SK-N-SH (cell line): ENCODE results near the gene MSTO1. TPM values are rescaled to one million over a fixed set of nuclear protein-coding genes. Genes with fewer than 3 reads are reported as not detected.

ENCODE experiments used
- CTCF ChIA-PET: fragments of 300-600, 350-600 bp; formaldehyde crosslinking; extraction: SDS; loops from one replicate; lab custom pipeline; 2021; lab: Yijun Ruan, JAX
- POLR2A ChIA-PET: fragments of 350-600 bp; sonication (Branson Sonifier 250); formaldehyde crosslinking; extraction: SDS; loops from one replicate; lab custom pipeline; 2020; ENCODE audit warnings: antibody characterized with exemption, inconsistent platforms; lab: Yijun Ruan, JAX
- DNase-seq: peaks from one replicate; pipeline ENCODE4 v3.0.0; 2012
- H2AFZ ChIP-seq: fragments of 200-600 bp; sonication (generic); 2 replicates; pipeline ENCODE4 v1.8.1; 2016; ENCODE audit warnings: antibody characterized with exemption, mild to moderate bottlenecking, low read depth
- H3F3A ChIP-seq: fragments of 200-600 bp; sonication (generic); replicated peaks from 2 replicates; pipeline ENCODE3; 2016; ENCODE audit warnings: antibody characterized with exemption, mild to moderate bottlenecking; ENCODE audit not compliant: insufficient read depth
- H3K27ac ChIP-seq, 2 experiments: fragments of 200-500 bp in 1 of 2; fragments of 200-600 bp in 1 of 2; sonication (Bioruptor generic) in 1 of 2; sonication (generic), shearing (Covaris generic) in 1 of 2; 2 replicates each; pipeline versions ENCODE4 v1.5.1 to v1.6.1; 2014 to 2016; ENCODE audit warnings: low read depth in 2 of 2, inconsistent platforms in 1 of 2, low read length in 1 of 2, mild to moderate bottlenecking in 1 of 2, mixed read lengths in 1 of 2
- H3K27me3 ChIP-seq: fragments of 200-600 bp; sonication (generic), shearing (Covaris generic); 2 replicates; pipeline ENCODE4 v1.6.1; 2016; ENCODE audit warnings: mixed run types; ENCODE audit not compliant: insufficient read depth
- H3K36me3 ChIP-seq, 2 experiments: fragments of 200-500 bp in 1 of 2; fragments of 200-600 bp in 1 of 2; sonication (Bioruptor generic) in 1 of 2; sonication (generic) in 1 of 2; replicated peaks in 1 of 2; 2 replicates each; pipeline versions ENCODE3 to v1.5.1; 2014 to 2016; ENCODE audit warnings: low read length in 1 of 2, mild to moderate bottlenecking in 1 of 2; ENCODE audit not compliant: insufficient read depth in 2 of 2, control insufficient read depth in 1 of 2
- H3K4me1 ChIP-seq, 2 experiments: fragments of 200-500 bp in 1 of 2; fragments of 200-600 bp in 1 of 2; sonication (Bioruptor generic) in 1 of 2; sonication (generic), shearing (Covaris generic) in 1 of 2; 2 replicates each; pipeline versions ENCODE4 v1.5.1 to v1.6.1; 2014 to 2016; ENCODE audit warnings: low read depth in 1 of 2, low read length in 1 of 2, mixed run types in 1 of 2; ENCODE audit not compliant: insufficient read depth in 2 of 2, control insufficient read depth in 1 of 2
- H3K4me2 ChIP-seq: fragments of 200-600 bp; sonication (generic), shearing (Covaris generic); 2 replicates; pipeline ENCODE4 v1.6.1; 2017; ENCODE audit warnings: mixed run types
- H3K4me3 ChIP-seq, 2 experiments: fragments of 200-500 bp in 1 of 2; fragments of 200-600 bp in 1 of 2; sonication (Bioruptor generic) in 1 of 2; sonication (generic), shearing (Covaris generic) in 1 of 2; 2 replicates each; pipeline versions ENCODE4 v1.5.1 to v1.8.1; 2014 to 2016; ENCODE audit warnings: low read depth in 2 of 2, inconsistent platforms in 1 of 2, low read length in 1 of 2, mild to moderate bottlenecking in 1 of 2, mixed read lengths in 1 of 2, moderate library complexity in 1 of 2
- H3K79me2 ChIP-seq: fragments of 200-600 bp; sonication (generic); 2 replicates; pipeline ENCODE4 v1.8.1; 2017; ENCODE audit warnings: mild to moderate bottlenecking; ENCODE audit not compliant: insufficient read depth
- H3K9ac ChIP-seq: fragments of 200-600 bp; sonication (generic); 2 replicates; pipeline ENCODE4 v1.6.1; 2017; ENCODE audit warnings: mixed run types
- H3K9me2 ChIP-seq: fragments of 200-600 bp; sonication (generic); 2 replicates; pipeline ENCODE4 v1.6.1; 2017; ENCODE audit warnings: mixed run types
- H3K9me3 ChIP-seq: fragments of 200-600 bp; sonication (generic); 2 replicates; pipeline ENCODE4 v1.6.1; 2017; ENCODE audit warnings: mixed run types, mild to moderate bottlenecking, moderate library complexity
- H4K20me1 ChIP-seq: fragments of 200-600 bp; sonication (generic); 2 replicates; pipeline ENCODE4 v1.6.1; 2017; ENCODE audit warnings: mild to moderate bottlenecking, mixed run types; ENCODE audit not compliant: insufficient read depth
- CTCF ChIP-seq: fragments of 200-600 bp; sonication (generic); IDR thresholded peaks from 2 replicates; pipeline ENCODE4 v1.6.1; 2017; ENCODE audit warnings: antibody characterized with exemption, mild to moderate bottlenecking, moderate library complexity
- ELF1 ChIP-seq: IDR thresholded peaks from 2 replicates; pipeline ENCODE4 v1.4.0; 2012
- EP300 ChIP-seq, 2 experiments: IDR thresholded peaks; 2 replicates each; pipeline versions ENCODE4 v1.4.0 to v1.6.1; 2012; ENCODE audit warnings: borderline replicate concordance in 1 of 2, low read depth in 1 of 2, low read length in 1 of 2
- EZH2phosphoT487 ChIP-seq: fragments of 200-600 bp; sonication (generic); IDR thresholded peaks from 2 replicates; pipeline ENCODE4 v1.6.1; 2017; ENCODE audit warnings: low read depth, mixed run types, mild to moderate bottlenecking, antibody characterized with exemption, moderate library complexity, borderline replicate concordance
- GABPA ChIP-seq: IDR thresholded peaks from 2 replicates; pipeline ENCODE4 v1.4.0; 2012; ENCODE audit warnings: low read depth, mild to moderate bottlenecking
- GATA2 ChIP-seq: sonication (generic); formaldehyde crosslinking; IDR thresholded peaks from 2 replicates; pipeline ENCODE4 v1.5.0; 2020; ENCODE audit warnings: mild to moderate bottlenecking, missing genetic modification reagents
- IRF3 ChIP-seq: fragments of 150-350 bp; IDR thresholded peaks from 2 replicates; pipeline ENCODE4 v1.6.1; 2016; ENCODE audit warnings: mild to moderate bottlenecking, low read depth, low read length
- JUND ChIP-seq: IDR thresholded peaks from 2 replicates; pipeline ENCODE4 v1.4.0; 2012
- MAX ChIP-seq: IDR thresholded peaks from 2 replicates; pipeline ENCODE4 v1.4.0; 2012; ENCODE audit warnings: low read depth
- NFIC ChIP-seq: IDR thresholded peaks from 2 replicates; pipeline ENCODE4 v1.4.0; 2012; ENCODE audit warnings: borderline replicate concordance
- PBX3 ChIP-seq: IDR thresholded peaks from 2 replicates; pipeline ENCODE4; 2012
- POLR2AphosphoS5 ChIP-seq: IDR thresholded peaks from 2 replicates; pipeline ENCODE4 v1.6.1; 2012; ENCODE audit warnings: low read depth, low read length
- RAD21 ChIP-seq: IDR thresholded peaks from 2 replicates; pipeline ENCODE4 v1.6.1; 2012; ENCODE audit warnings: mild to moderate bottlenecking, low read length
- RFX5 ChIP-seq: IDR thresholded peaks from 2 replicates; pipeline ENCODE4 v1.6.1; 2012; ENCODE audit warnings: mild to moderate bottlenecking, improper control_type of control experiment, low read length
- RXRA ChIP-seq: IDR thresholded peaks from 2 replicates; pipeline ENCODE4 v1.4.0; 2012; ENCODE audit warnings: low read depth, mild to moderate bottlenecking, borderline replicate concordance
- SIN3A ChIP-seq: IDR thresholded peaks from 2 replicates; pipeline ENCODE4 v1.6.1; 2012; ENCODE audit warnings: low read depth, mild to moderate bottlenecking, low read length, moderate library complexity, borderline replicate concordance
- SMC3 ChIP-seq: IDR thresholded peaks from 2 replicates; pipeline ENCODE4 v1.6.1; 2012; ENCODE audit warnings: low read depth, low read length, improper control_type of control experiment
- TAF1 ChIP-seq: IDR thresholded peaks from 2 replicates; pipeline ENCODE4 v1.6.1; 2012; ENCODE audit warnings: low read depth, mild to moderate bottlenecking, low read length, moderate library complexity, borderline replicate concordance
- TCF12 ChIP-seq: IDR thresholded peaks from 2 replicates; pipeline ENCODE4 v1.4.0; 2012
- TEAD4 ChIP-seq: IDR thresholded peaks from 2 replicates; pipeline ENCODE4 v1.4.0; 2012; ENCODE audit warnings: mild to moderate bottlenecking, borderline replicate concordance; ENCODE audit not compliant: insufficient read depth
- USF1 ChIP-seq: IDR thresholded peaks from 2 replicates; pipeline ENCODE4 v1.4.0; 2012; ENCODE audit warnings: low read depth, borderline replicate concordance
- USF2 ChIP-seq: fragments of 150-350 bp; IDR thresholded peaks from 2 replicates; pipeline ENCODE4 v1.6.1; 2017; ENCODE audit warnings: antibody characterized with exemption, low read length, low read depth, borderline replicate concordance
- YY1 ChIP-seq: IDR thresholded peaks from 2 replicates; pipeline ENCODE4 v1.4.0; 2012; ENCODE audit warnings: low read depth, mild to moderate bottlenecking
- WGBS: methylation state at CpG from one replicate; pipeline ENCODE4 v1.1.6; 2017; ENCODE audit warnings: low lambda C conversion rate; 5-methylcytosine and 5-hydroxymethylcytosine counted together
- polyA plus RNA-seq, 3 experiments: library from polyadenylated mRNA; depleted of rRNA; stranded (reverse); fragments of >200 nt; gene quantifications; 2 replicates each; pipeline ENCODE4 v1.2.3, GENCODE V29; 2012

MSTO1 gene
- polyA plus RNA-seq, 1 of the 3 experiments (the other 2 are of a cell fraction), result 22.4 TPM

- H3K27me3 ChIP-seq, result no peaks in the 10 kb centered on the region
- no peaks in the 10 kb centered on the region for H3K9me2 ChIP-seq
- no peak overlapping the region for H2AFZ ChIP-seq
- H3K79me2 ChIP-seq, result peaks cover 15% of the 10 kb centered on the region
- no peak for TF ChIP-seq GATA2
- TF ChIP-seq SMC3, result no peak
- TF ChIP-seq EZH2phosphoT487, result no peak
- TF ChIP-seq MAX, result no peak
- no peak for TF ChIP-seq TEAD4
- no peak for TF ChIP-seq IRF3
- TF ChIP-seq CTCF, result no peak
- no peak for TF ChIP-seq RFX5
- TF ChIP-seq, all 33 proteins: peak for 0
- Histone ChIP-seq H3K36me3 (peaks cover 0 to 22% of the 10 kb centered on the region in 2 experiments), H3K4me1 (peaks cover 2% of the 10 kb centered on the region in 2 experiments; a peak in 2 of 4 replicates), H3F3A (peaks cover 14% of the 10 kb centered on the region), H3K4me2 (0 out of 2 replicates have a peak overlapping the region, but pooled peaks have one; percentile 24), H3K4me3 (no peak overlapping the region), H3K27ac (no peak overlapping the region), H4K20me1 (no peaks in the 10 kb centered on the region), H3K9ac (no peak overlapping the region), H3K9me3 (no peaks in the 10 kb centered on the region; the same call in 1 of the 2 replicates)
- ChIA-PET CTCF (interaction anchor here (0.7 kb wide), 1 partner anchor 13 kb away, joined by 3 read pairs; no protein-coding TSS in a partner anchor), POLR2A (no interaction called here)
- DNase-seq, result no peak
- 79% methylated on average over 6 of the region's 6 CpGs for WGBS
Observed at GRCh38 chr1:155645648-155646047, 35.6 kb downstream of the MSTO1 start.

GRCh38 chr1:155646307-155646706 is 36.3 kb downstream of the MSTO1 start:
- Histone ChIP-seq H3K36me3 (peaks cover 0 to 22% of the 10 kb centered on the region in 2 experiments), H3K79me2 (peaks cover 15% of the 10 kb centered on the region), H2AFZ (no peak overlapping the region), H3K4me2 (peak overlapping the region; percentile 48; the same call in 1 of the 2 replicates), H3K27me3 (no peaks in the 10 kb centered on the region), H3K4me1 (peaks cover 4 to 5% of the 10 kb centered on the region in 2 experiments; a peak in 2 of 4 replicates), H3K9ac (no peak overlapping the region), H3K27ac (no peak overlapping the region), H3K4me3 (peak overlapping the region in 1 of 2 experiments; percentile 14; a peak in 1 of 4 replicates), H4K20me1 (no peaks in the 10 kb centered on the region), H3F3A (peaks cover 19% of the 10 kb centered on the region), H3K9me3 (no peaks in the 10 kb centered on the region; the same call in 1 of the 2 replicates), H3K9me2 (no peaks in the 10 kb centered on the region)
- DNase-seq, result no peak
- ChIA-PET POLR2A (no interaction called here), CTCF (interaction anchor here (1.0 kb wide), 1 partner anchor 395 kb away, joined by 4 read pairs; no protein-coding TSS in a partner anchor)
- 87% methylated on average over 2 of the region's 2 CpGs for WGBS
- TF ChIP-seq YY1, result no peak
- no peak for TF ChIP-seq TEAD4
- TF ChIP-seq SMC3, result no peak
- TF ChIP-seq JUND, result no peak
- TF ChIP-seq EP300 (IDR thresholded peaks at IDR 0.05; ENCODE audit: borderline replicate concordance in 1 of 2, low read depth in 1 of 2, low read length in 1 of 2), result no peak
- no peak for TF ChIP-seq RXRA
- TF ChIP-seq POLR2AphosphoS5, result no peak
- TF ChIP-seq NFIC, result no peak
- TF ChIP-seq EZH2phosphoT487, result no peak
- no peak for TF ChIP-seq USF2
- no peak for TF ChIP-seq TCF12
- no peak for TF ChIP-seq PBX3
- no peak for TF ChIP-seq GABPA
- no peak for TF ChIP-seq TAF1
- TF ChIP-seq ELF1, result no peak
- TF ChIP-seq RAD21, result no peak
- TF ChIP-seq USF1, result no peak
- TF ChIP-seq SIN3A, result no peak
